IgD-negative memory B cell (primary cell): ENCODE data around the gene BLOC1S6. TPM values are rescaled to one million over a fixed set of nuclear protein-coding genes. Genes with fewer than 3 reads are reported as not detected.

Experiments used
- polyA plus RNA-seq: library from polyadenylated mRNA; unstranded; fragments of 300-500 nt; fragmentation: Illumina TruSeq; gene quantifications from one replicate; pipeline ENCODE4 v1.2.3, GENCODE V29; 2021

Gene BLOC1S6
- polyA plus RNA-seq, 1 donor from 2014 or later = 68.1 TPM

Other genes with a start within 250 kb of the BLOC1S6 start
- 17.8 TPM for gene GATM, start 208.8 kb upstream of the BLOC1S6 start, polyA plus RNA-seq
- gene SLC30A4, start 64.6 kb upstream of the BLOC1S6 start, polyA plus RNA-seq = 7.1 TPM
- 62.6 TPM for gene SQOR, start 47.6 kb downstream of the BLOC1S6 start, polyA plus RNA-seq